OCI-M1 (cell line): ENCODE measurements around the gene MESP2.
"Not testable (repeated sequence)": the region's sequence is repeated elsewhere in the genome, so short reads cannot be mapped to it uniquely, and the experiment has no call there.

Experiments
- DNase-seq: peaks from one replicate; lab custom pipeline; 2025; lab: John Stamatoyannopoulos, UW

MESP2 gene

DNA sequence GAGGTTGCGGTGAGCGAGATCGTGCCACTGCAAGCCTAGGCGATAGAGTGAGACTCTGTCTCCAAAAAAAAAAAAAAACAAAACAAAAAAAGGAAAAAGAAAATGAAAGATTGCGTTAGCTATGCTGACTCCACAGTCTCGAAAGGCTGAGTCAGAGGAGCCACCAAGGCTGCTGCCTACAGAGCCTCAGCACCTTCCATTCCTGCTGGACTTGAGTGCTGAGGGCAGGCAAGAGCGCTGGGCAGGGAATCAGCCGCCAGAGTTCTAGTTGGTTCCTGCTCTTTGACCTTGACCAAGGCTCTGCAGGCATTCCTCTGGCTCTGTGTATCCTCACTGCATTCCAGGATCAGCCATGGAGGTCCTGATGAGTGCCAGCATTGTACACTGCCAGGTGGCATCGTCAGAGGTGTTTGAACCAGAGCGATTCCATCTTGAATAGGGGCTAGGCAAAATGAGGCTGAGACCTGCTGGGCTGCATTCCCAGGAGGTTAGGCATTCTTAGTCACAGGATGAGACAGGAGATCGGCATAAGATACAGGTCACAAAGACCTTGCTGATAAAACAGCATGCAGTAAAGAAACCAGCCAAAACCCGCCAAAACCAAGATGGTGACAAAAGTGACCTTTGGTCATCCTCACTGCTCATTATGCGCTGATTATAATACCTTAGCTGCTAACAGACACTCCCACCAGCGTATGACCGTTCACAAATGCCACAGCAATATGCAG, 5.9 kb downstream of the MESP2 start:
- DNase-seq = peak; percentile 14

DNA sequence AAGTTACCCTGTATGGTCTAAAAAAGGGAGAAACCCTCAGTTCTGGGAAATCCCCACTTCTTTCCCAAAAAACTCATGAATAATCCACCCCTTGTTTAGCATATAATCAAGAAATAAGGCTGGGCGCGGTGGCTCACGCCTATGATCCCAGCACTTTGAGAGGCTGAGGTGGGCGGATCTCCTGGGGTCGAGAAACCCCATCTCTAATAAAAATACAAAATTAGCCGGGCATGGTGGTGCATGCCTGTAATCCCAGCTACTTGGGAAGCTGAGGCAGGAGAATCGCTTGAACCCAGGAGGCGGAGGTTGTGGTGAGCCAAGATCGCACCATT, 6.5 kb downstream of the MESP2 start:
- not testable (repeated sequence) for DNase-seq

DNA sequence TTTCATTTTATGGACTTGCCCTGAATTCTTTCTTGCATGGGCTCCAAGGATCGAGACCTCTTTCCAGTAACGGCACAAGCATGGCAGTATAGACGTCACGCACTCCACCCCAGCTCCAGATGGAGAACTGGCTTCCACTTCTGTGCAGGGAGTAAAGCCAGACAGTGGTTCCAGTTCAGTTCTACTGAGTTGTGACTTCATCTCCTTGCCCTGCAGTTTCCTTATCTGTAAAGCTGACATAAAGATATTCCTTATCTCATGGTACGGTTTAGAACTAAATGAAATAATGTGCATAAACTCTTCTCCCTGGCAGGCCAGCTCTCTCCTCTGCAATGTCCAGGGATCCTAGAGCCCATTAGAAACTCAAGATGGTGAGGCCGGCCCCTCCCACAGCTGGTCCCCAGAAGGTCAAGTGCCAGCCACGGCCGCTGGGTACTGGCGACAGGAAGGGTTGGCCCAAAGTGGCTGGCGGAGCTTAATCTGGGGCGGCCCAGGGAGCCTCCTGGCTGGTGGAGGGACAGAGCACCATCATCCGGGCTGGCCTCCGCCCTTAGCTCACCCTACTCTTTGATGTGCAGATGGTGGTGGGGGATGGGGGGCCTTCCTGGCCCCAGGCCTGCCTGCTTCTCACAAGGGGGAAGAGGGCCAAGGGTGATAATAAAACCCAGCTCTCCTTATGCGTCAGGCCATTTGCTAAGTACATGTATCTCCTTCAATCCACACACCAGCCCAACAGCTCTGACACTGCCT, 7.2 kb downstream of the MESP2 start:
- DNase-seq = peak; percentile 57

DNA sequence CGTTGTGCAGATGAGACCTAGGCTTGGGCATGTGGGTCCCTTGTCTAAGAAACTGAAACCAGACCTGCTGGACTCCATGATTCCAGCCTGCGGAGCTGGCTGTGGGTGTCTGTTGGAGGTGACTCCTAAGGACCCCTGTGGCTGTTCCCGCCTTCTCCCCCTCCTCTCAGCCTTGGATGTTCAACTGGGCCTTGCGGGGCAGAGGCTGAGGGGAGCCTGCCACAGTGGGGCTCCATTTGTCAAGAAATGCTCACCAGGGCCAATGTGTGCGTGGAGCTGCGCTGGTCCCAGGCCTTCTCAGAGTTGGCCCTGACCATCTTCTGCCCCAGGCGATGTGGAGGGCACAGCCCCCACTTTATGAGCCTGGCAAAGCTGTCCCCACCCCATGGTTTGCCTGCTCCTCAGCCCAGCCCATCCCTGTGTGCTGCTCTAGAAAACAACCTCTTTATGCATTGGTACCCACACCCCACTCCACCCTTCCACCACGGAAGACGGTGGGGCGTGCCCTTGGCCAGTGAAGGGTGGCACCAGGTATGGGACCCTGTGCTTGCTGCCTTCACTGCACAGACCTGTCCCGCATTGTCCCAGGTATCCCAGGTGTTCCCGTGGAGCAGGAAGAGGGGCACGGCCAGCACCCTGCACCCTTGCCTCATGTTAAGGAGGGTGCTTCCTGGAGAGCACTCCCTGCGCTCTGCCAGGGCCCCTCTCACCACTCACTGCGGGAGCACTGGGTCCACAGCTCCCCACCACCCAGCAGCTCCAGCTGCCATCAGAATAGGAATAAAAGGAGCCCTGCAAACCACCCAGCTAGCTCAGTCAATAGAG, 7.9 kb downstream of the MESP2 start:
- DNase-seq = no peak

DNA sequence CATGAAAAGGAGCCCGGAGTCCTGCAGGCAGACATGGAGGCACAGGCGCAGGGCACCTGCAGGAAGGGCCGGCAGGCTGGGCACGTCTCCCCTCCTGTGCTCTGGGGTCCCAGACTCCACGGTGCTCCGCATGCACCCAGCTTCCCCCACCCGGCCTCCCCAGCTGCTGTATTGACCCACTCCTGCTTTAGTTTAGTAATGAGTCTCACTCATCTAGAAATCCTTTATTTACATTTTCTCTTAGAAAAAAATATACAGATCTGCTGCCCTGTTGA, 8.5 kb downstream of the MESP2 start:
- no peak for DNase-seq

DNA sequence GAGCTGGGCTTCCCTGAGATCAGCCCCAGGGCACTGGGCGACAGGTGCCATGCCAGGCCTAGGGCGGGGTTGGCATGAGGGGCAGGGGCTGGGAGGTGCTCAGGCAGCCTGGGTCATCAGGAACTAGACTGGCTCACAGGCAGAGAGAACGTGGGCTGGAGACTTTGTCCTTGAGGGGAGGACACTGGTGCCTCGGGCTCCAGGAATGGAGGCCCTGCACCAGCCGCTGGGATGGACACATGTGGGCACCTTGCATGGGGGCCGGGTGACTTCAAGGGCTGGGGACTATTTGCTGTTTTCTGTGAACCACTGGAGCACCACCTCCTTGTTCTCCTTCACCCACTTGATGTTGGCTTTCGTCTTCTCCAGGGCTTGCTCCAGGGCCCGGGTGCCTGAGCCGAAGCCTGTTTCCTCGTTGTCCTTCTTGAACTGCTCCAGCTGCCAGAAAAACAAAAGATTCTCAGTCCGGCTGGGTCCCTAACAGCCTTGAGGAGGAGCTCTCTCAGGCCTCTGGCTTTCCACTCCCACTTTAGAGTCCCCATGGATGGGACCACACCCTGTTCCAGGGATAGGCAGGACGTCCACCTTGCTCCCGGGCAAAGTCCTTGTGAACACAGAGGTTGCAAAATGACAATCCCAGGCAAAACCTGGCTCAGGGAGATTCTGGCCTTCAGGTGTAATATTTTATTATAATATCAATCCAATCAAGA, 9.1 kb downstream of the MESP2 start:
- DNase-seq = no peak

DNA sequence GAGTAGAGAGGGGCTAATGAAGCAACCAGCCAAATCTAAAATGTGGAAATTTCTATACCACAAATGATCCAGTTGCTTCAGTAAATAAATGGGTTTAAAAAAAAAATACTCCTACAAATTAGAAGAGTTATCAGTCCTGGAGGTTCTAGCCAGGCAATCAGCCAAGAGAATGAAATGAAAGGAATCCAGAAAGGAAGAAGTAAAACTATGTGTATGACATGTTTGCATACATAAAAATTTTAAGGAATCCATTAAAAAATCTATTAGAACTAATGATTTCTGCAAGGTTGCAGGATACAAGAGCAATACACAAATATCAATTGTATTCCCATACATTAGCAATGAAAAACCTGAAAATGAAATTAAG, 9.6 kb downstream of the MESP2 start:
- no peak for DNase-seq

DNA sequence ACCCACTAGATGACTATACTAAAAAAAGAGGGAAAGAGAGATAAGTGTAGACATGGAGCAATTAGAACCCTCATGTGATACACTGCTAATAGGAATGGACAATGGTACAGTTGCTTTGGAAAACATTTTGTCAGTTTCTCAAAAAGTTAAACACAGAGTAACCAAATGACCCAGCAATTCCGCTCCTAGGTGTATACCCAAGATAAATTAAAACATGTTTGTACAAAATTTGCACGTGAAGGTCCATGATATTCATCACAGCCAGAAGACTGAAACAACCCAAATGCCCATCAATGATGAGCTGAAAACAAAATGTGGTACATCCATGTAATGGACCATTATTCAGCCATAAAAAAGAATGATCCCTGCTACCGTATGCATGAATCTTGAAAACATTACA, 11.8 kb downstream of the MESP2 start:
- no peak for DNase-seq

DNA sequence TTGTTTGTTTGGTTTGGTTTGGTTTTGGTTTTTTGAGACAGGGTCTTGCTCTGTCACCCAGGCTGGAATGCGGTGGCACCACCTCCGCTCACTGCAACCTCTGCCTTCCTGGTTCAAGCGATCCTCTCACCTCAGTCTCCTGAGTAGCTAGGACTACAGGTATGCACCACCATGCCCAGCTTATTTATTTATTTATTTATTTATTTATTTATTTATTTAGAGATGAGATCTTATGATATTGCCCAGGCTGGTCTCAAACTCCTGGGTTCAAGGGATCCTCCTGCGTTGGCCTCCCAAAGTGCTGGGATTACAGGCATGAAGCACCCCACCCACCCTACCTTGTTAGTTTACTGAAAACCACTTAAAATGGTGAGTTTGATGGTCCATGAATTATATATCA, 12.5 kb downstream of the MESP2 start:
- DNase-seq = not testable (repeated sequence)

DNA sequence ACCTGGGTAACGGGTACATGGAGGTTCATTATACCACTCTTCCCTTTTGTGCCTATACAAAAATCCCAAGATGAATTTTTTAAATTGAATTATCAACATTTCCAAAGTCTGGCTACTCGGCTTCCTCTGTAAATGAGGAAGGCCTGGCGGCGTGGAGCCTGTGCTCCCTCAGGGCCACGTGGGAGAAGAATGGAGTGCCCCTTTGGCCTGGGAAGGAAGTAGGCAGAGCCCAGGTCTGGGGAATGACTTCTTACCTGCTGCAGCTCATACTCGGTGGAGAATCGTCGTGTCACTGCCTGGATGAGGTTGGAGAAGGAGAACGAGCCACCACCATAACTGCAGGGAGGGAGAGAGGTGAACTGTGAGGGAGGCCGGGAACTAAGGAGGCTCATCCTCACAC, 14.1 kb downstream of the MESP2 start:
- DNase-seq = no peak

DNA sequence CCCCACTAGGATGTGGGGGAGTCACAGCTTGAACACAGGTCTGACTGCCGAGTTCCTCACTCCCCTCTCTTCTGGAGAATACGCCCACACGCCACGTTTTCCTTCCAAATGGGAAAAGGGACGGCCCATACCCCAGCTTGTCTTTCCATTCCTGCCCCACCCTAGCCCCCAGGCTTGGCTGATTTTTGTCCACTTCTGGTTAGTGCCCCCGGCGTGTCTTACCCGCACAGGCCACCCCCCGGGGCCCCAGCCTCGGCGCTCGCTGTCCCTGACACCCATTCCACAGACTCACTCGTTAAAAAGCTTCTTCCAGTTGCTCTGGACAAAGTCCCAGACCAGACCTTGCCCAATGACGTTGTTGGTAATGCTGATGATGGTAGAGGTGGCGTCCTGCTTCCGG, 14.5 kb downstream of the MESP2 start:
- no peak for DNase-seq

DNA sequence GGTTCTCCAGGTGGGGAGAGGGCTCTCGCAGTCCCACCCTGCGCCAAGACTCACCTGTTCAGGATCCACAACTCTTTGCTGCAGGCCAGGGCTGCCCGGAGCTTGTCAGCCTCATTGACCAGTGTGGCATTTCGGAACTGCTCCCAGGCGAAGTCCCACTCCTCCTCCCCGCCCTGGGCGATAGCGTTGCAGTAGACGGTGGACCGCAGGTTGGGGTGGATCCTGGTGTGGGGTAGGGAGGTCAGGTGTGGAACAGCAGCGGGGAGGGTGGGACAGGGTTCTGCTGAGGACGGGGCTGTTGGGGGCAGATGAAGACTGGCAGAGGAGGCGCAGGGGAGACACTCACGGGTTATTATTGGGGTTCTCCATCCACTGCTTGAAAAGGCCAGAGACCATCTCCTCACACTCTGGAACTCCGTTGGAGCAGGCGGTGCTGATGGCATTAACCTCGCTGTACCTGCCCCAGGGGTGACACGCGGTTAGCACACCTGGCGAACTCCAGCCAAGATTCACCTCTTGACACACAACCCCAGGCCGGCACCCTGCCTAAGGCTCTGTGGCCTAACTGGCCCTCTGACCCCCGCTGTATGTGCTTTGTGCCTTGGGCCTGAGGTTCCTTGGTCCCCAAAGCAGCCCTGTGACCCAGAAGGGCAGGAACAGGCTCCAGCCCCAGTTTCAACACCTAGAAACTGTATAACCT, 16.1 kb downstream of the MESP2 start:
- no peak for DNase-seq

DNA sequence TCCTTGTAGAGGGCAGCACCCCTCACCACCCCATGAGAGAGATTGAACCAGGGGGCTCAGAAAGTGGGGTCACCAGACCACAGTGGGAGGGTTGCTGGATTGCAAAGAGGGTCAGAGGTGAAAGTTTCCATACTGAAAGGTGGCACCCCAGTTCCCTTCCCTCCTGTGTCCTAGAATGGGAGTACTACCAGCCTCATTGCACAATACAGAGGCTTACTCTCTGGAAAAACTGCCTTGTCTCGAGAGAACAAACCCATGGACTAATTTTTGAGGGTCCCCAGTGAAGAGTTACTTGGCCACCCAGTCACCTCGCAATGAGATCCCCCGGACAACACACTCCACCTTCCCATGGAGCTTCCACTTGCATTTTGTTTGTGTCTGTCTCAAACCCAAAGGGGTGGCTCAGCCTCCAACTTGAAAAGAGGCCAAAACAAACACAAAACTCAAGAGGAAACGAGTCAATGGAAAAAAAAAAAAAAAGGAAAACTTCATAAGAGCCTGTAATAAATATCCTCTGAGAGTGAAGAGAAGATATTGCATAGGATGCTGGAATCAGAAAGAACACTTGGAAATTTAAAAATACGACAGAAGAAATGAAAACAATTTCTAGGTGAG, 18.6 kb downstream of the MESP2 start:
- no peak for DNase-seq

DNA sequence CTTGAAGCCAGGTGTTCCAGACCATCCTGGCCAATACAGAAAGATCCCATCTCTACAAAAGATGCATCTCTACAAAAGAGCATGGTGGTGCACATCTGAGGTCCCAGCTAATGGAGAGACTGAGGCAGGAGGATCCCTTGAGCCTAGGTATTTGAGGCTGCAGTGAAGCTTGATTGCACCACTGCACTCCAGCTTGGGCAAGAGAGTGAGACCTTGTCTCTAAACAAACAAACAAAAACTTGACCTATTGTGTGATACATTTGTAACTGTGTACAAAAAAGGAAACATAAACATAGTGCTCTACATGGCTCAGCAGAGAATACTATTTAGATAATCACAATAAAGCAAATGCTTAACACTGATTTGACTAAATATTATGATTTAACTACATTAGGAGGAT, 19.9 kb downstream of the MESP2 start:
- DNase-seq = no peak

DNA sequence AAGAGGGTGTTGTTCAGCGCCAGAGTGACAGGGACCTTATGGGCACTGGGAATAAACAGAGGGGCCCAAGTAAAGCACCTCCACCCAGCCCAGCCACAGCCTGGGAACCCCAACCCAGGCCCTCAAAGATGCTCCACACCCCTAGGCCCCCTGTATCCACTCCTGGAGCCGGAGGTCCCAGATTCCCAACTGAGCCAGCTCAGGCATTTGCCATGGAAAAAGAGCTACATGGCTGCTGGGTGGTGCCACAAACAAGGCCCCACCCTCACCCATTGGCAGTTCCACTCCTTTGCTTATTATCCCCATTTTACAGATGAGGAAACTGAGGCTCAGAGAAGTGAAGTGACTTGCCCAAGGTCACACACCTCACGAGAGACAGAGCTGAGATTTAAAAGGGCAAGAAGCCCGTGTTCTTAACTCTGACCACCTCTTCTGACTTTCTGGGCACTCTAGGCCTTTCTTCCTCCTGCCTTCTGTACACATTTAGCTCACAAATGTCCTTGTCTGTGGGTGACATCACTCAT, 21.6 kb downstream of the MESP2 start:
- DNase-seq = no peak

DNA sequence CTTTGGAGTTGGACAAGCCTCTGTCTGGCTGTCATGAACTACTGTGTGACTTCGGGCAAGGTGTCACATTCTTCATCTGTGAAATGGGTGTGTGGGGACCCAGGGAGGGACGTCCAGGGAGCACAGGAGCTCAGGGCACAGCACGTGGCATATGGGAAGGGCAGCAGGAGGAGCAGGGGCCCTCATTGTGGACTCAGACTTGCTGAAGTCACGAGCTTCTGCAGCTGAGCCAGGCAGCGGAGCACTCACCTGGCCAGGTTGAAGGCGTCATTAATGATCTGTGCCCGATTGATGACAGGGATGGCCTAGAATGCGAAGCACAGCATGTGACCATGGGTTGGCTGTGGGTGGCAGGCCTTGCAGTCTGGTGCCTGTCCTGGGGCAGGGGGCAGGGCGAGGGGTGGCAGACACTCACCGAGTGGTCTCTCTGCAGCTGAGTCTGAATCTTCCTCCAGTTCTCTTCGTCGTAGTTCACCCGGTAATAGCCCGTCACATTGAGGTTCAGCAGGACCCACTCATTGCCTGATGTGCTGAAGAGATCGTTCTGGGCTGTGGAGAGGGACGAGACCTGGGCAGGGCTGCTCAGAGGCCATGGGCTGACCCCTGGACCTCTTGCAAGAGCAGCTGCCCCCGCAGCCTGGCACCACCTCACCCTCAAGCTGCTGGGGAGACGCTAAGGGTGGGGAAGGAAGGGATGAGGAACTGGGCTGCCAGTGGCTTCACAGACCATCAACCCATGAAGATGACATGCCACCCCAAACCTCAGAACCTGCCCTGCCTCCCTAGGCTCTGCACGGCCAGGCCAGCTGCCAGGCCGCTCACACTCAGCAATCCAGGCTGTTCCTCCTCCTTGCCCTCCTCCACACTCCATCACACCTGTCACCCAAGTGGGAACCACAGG, 23.1 kb downstream of the MESP2 start:
- DNase-seq = no peak

DNA sequence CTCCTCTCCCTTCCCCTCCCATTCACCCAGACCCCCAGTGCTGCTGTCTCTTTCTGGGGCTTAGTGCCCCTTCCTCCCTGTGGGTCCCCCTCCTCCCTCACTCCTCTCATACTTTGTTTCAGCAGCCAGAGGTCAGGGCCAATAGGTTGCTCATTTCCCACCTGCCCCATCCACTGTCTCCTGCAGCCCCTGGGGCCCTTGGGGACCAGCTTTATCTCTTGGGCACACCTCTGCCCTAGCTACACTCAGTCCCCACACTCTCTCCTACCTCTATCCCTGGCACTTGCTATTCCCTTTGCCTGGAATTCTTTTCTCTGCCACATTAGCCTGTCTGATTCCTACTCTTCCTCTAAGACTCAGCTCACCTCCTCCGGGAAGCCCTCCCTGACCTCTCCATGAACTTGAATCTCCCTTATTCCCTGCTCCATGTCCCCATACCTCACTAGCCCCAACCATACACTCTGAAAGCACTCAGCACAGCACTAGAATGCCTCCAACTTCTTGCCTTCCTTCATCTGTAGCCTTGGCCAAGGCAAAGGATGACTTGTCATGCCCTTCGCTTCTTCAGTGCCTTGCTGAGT, 23.9 kb downstream of the MESP2 start:
- no peak for DNase-seq

DNA sequence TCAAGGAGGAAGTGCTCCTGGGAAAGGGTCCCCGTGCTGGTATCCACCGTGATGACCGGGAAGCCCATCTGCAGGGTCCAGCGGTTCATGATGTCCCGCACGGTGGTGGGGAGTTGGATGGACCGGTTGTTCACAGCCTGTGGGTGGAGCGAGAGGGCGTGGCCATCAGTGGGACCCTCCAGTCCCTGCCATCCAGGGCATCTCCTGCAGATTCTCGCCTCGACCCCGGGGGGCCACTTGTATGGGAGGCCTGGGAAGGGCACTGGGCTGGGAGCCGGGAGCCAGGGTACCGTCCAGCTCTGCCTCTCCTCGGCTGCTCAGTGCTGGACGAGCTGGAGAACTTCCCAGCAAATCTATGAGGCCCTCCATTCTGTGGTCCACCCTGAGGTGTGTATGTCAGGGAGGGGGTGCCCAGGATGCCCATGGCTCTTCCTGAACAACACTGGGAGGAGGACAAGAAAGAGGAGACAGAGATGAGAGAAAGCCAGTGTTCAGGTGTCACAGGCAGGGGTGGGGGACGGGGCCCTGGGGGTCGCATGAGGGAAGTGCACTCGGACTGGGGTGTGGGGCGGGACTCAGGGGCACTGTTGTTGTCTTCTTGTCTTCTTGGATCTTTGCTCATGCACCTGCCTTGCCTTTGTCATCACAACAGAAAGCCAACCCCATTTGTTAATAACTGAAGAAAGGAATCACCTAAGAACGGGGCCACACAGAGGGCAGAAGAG, 25.5 kb downstream of the MESP2 start:
- no peak for DNase-seq

DNA sequence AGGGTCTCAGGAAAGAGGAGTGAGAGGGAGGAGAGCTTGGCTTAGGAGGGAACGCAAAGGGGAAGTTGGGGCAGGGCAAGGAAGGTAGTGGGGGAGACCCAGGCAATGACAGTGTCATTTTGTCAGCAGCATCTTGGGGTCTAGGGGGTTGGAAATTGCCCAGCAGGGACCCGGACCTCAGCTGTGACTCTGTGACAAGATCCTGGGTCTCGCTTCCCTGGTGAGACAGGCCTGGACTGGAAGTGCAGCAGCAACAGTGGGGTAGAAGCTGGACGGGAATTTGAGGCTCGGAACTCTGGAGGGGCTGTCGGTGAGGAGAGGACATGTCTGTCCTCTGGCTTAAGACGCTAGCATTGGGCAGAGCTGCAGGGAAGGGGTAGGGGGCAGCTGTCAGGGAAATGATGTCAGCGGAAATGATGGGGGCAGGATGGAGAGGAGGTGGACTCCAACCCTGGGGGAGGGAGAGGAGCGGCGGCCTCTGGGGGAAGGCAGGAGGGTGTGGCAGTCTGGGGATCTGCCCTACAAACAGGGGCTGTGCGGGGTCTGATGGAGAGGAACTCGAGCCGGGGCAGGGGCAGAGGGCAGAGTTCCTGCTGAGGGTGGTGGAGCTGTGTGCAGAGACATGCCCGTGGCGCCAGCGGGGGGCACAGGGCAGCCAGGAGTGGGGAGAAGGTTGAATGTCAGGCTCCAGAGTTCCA, 26.2 kb downstream of the MESP2 start:
- no peak for DNase-seq
